GM21723 (cell line): ENCODE results near the gene TMEM59L.
A peak's percentile ranks its signal among the peaks of the same experiment; 100 is the strongest.

Experiments
- ATAC-seq: cut with Tn5 transposase; IDR thresholded peaks from one replicate; pipeline ENCODE4 v1.9.1; 2021; ENCODE audit warnings: mild to moderate bottlenecking, moderate library complexity; ENCODE audit not compliant: unreplicated experiment

The TMEM59L gene

DNA sequence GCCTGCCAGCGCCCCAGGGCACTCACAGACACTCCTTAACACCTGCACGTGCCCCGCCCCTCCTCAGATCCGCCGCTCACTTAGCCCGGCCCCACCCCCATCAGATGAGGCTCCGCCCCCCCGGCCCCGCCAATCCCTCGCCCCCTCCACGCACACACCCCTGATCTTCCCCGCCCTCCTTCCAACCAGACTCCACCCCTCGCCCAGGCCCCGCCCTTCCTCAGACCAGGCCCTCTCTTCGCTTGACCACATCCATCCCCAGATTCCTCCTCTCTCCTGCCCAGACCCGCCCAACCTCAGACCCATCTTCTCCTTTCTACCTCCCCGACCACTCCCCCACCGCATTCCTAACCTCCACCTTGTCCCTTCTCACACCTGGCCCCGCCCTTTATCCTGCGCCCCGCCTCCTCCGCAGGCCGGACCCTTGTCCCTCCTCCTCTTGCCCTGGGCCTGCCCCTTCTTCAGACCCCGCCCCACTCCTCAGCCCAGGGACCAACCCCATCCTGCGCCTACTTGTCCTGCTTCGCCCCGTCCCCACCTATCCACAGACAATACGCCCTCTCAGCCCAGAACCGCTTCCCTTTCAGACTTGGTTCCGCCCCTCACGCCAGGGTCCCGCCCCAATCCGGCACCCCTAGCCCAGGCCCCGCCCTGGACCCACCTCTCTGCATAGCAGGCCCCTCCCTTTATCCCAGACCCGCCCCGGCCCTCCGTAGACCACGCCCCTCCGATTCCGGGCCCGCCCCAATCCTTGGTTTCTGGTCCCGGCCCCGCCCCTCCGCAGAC lies 23.7 kb downstream of the TMEM59L start:
- peak; percentile 80 for ATAC-seq

DNA sequence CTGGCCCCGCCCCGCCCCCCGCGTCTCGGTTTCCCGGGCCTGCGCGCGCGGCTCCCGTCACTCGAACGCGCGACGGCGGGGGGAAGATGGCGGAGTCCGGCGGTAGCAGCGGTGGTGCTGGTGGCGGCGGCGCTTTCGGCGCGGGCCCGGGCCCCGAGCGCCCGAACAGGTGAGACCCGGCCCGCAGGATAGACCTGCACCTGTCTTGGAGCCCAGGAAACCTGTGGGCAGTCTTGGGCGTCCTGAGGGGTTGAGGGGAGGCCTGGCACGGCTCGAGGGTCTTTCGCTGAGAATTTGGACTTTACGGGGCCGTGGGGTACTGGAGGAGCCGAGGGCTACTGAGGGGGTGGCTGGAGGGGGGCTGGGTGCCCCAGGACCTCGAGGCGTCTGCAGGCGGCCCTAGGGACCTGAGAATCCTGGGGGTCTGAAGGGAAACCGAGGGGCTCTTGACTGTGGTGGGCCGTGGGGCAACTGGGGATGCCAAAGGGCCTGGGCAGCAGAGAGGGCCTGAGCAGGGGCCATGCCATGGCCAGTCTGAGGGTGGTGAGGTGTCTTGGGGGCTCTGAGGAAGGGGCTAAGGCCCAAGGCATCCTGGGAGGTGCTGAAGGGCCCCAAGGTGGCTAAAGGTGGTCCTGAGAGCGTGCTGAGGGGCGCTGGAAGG lies 24.4 kb downstream of the TMEM59L start, which contains the start of gene KLHL26:
KLHL26 (plus strand) TSS at position 60 of the 661 bp plus-strand sequence; CDS start at position 87, 27 bp downstream.
- no peak for ATAC-seq

GRCh38 chr19:18637673-18638630 lies 25.3 kb downstream of the TMEM59L start:
- no peak for ATAC-seq

DNA sequence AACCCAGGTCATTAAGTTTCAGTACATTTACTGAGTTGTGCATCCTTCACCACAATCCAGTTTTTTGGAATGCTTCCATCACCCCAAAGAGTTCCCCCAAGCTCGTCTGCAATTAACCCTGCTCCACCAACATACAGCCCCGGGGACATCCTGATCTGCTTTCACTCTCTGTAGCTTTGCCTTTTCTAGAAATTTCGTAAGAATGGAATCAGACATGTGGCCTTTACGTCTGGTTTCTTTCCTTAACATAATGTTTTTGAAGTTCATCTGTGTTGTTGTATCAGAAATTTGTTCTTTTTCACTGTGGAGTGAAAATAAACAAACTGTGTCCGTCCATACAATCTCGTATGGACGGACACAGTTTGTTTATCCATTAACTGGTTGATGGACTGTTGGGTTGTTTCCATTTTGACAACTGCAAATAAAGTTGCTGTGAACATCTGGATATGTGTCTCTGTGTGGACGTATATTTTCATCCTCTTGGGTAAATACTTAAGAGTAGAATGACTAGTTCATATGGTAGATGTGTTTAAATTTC lies 27.1 kb downstream of the TMEM59L start:
- ATAC-seq, result no peak

DNA sequence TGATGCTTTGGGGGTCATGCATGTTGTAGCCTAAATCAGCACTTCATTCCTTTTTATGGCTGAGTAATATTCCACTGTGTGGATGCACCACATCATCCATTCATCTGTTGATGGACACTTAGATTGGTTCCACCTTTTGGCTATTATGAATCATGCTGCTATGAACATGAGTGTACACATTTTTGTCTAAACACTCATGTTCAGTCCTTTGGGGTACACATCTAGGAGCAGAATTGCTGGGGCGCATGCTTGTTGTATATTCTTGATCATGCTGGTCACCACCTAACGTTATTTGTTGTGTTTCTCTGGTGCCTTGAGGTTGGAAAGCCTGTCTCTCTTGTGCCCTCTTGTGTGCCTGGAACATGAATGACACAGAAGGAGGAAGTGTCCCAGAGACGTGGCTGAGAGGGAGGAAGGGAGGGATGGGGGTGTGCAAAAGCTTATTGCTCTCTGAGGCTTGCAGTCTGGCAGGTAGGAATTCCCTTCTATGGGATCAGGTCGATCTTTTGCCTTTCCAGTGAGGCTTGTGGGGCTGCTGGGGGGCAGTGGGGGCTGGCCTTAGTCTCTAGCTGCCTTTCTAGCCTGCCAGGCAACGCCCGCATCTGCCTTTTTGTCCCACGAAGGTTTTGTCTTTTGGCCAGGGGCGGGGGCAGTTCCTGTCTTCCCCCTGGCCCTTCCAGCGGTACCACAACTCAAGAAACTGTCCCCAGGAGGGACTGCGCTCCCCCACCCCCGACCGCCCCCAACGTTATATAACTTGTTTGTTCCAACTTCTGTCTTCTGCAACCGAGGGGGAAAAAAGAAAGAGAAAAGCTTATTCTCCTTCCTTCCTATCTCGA lies 31.7 kb downstream of the TMEM59L start:
- no peak for ATAC-seq

GRCh38 chr19:18645035-18645511 lies 32.4 kb downstream of the TMEM59L start:
- no peak for ATAC-seq

GRCh38 chr19:18646535-18647370 lies 34.1 kb downstream of the TMEM59L start:
- ATAC-seq, result no peak

DNA sequence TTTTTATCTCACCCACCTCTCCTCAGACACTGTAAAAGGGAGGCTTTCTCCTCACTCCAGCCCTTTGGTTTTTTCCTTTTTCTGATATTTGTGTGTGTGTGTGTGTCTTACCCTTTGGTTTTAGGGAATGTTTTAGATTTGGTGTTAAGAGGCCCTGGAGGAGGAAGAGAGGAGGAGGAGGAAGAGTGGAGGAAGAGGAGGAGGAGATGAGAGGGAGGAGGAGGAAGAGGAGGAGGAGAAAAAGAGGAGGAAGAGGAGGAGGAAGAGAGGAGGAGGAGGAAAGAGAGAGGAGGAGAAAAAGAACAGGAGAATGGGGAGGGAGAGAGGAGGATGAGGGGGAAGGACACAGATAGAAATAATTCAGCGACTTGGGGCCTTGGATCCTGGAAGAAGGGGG lies 34.7 kb downstream of the TMEM59L start:
- ATAC-seq, result no peak

GRCh38 chr19:18647807-18648206 lies 35.1 kb downstream of the TMEM59L start:
- ATAC-seq, result no peak

- ATAC-seq, result no peak
Observed at GRCh38 chr19:18648973-18649315, 36.3 kb downstream of the TMEM59L start.

DNA sequence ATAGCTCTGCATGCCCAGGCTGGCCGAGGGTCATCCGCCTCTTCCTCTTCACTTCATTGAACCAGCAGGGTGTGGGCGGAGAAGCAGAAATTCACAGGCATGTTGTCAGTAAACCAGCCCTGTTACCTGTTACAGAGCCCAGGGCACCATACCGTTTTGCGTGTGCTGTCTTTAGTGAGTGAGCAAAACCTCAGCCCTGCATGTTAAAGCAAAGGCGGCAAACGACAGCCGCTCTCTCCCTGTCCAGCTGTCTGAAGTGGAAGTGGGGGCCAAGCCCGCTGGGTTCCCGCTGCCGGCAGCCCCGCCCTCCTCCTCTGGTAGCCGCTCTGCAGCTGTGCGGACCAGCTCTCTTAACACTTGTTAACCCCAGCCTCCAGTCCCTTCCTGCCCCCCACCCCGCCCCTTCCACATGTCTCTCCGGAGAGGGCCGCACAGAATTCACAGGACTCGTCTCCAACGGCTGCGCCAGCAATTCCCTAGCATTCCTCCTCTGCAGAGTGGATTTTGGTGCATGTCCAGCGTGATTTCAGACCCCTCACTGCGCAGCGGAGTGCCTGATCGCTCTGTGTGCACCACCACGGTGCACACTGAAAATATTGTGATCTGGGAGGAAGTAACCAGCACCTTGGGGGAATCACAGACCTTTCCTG lies 36.8 kb downstream of the TMEM59L start:
- no peak for ATAC-seq

DNA sequence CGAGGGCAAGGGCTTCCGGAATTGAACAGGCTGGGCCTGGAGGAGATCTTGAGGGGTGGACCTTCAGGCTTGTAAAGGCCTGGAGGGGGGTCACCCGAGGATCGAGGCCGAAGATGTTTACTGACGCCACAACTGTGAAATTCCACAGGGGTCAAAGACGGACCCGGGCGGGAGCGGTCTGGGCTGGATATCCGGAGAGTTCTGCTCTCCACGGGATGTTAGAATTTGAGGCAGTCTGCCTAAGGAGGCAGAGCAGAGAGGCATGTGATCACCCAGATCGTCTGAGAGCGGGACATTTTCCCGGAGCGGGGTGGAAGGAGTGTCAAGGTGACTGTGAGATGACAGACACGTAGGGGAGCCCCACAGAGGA lies 37.3 kb downstream of the TMEM59L start:
- ATAC-seq, result no peak

DNA sequence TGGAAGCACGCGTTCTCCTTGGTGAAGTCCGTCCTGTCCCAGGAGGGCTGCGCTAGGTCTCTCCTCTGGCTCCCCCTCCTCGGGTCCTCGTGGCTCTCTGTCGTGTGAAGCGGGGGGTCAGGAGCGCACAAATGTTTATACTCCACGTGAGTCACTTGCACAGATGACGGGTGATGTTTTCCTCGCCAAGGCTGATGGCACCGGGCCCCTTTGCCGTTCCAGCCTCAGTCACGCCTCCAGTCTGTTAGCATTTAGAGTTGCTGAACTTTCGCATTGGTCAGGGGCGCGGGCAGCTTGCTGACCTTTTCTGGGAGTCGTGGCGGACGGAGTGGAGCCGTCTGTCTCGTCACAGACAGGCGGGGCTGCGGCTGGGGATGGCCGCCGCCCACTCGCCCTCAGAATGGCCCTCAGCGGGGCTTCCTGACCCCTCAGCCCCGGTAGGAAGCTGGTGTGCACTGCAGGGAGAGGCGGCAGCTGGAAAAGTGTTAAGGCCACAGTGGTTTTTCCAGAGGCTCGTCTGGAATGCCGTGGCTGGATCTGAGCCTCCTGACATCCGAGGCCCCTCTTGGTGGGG lies 37.9 kb downstream of the TMEM59L start:
- ATAC-seq, result no peak

DNA sequence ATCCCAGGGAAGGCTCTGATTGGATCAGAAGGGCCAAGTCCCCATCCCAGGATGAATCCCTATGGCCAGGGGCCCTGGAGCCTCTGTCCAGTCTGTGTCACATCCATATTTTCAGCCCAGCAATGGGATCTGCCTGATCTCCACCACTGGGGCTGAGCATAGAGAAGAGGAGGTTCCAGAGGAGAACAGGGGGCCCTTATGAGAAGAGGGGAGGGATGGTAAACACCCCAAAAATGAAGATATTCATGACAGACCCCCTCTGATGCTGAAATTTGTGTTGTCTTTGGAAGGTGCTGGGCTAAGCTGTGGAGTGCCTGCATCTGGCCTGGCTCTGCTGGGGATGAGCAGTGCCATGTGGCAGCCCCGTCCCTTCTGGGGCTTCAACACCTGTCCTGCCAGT lies 38.6 kb downstream of the TMEM59L start:
- no peak for ATAC-seq

DNA sequence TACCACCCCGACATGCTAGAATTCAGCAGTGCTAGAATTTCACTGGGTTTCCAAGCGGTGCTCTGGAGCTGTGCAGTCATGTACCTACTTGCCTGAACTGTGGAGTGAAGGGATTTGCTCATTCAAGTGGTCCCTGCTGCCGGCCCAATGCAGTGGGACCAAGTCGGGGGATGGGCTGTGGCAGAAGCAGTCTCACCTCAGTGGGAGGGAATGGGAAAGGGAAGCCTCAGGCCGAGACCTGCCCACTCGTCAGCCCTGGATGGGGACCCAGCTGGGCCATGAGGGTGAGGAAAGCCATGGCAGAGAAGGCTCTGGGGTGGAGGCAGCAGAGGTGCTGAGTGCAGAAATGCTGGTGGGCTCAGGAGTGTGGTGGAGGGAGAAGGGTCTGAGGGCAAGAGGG lies 39.1 kb downstream of the TMEM59L start:
- ATAC-seq, result no peak

DNA sequence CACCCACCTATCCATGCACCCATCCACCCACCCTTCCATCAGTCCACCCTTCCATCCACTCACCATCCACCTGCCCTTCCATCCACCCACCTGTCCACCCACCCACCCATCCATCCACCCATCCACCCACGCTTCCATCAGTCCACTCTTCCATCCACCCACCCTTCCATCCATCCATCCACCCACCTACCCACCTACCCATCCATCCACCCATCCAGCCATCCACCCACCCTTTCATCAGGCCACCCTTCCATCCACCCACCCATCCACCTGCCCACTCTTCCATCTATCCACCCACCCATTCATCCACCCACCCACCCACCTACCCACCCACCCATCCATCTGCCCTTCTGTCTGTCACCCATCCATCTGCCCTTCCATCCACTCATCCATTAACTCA lies 41.2 kb downstream of the TMEM59L start:
- no peak for ATAC-seq

- no peak for ATAC-seq
Observed at GRCh38 chr19:18654469-18654868, 41.8 kb downstream of the TMEM59L start.

DNA sequence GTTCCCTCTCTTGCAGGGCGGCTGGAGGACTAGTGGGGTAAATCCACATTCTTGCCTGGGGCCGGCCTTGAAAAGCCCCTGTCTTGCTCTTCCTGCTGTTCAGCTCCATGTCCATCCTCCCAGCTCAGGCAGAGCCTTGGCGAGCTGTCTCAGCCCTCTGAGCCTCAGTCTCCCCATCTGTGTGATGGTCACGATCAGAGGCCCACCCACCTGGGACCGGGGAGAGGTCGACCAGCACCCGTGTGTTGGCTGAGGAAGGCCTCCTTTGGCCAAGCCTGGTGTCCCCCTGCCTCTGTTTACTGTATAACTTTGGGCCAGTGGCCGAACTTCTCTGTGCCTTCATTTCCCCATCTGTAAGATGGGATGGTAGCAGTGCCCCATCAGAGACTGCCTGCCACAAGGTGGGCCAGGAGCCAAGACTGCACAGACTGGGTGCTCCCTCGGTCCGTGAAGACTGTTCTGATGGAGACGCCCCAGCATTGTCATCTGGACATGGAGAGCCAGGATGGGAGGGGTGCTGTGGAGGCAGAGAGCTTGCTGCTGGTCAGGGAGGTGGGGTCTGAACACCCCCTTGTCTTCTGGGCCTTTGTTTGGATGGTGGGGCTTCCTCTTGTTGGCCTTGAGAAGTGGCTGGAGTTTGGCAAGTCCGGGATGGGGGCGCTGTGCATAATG lies 42.6 kb downstream of the TMEM59L start:
- no peak for ATAC-seq
